ENCODE measurements around the gene FBLN7. TPM values are rescaled to one million over a fixed set of nuclear protein-coding genes. Genes with fewer than 3 reads are reported as not detected.
"Not testable (repeated sequence)": the region's sequence is repeated elsewhere in the genome, so short reads cannot be mapped to it uniquely, and the experiment has no call there.

The FBLN7 gene, protein sequence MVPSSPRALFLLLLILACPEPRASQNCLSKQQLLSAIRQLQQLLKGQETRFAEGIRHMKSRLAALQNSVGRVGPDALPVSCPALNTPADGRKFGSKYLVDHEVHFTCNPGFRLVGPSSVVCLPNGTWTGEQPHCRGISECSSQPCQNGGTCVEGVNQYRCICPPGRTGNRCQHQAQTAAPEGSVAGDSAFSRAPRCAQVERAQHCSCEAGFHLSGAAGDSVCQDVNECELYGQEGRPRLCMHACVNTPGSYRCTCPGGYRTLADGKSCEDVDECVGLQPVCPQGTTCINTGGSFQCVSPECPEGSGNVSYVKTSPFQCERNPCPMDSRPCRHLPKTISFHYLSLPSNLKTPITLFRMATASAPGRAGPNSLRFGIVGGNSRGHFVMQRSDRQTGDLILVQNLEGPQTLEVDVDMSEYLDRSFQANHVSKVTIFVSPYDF
- total RNA-seq: 1 to 10 TPM; 7.9 to 8.3 TPM

DNA sequence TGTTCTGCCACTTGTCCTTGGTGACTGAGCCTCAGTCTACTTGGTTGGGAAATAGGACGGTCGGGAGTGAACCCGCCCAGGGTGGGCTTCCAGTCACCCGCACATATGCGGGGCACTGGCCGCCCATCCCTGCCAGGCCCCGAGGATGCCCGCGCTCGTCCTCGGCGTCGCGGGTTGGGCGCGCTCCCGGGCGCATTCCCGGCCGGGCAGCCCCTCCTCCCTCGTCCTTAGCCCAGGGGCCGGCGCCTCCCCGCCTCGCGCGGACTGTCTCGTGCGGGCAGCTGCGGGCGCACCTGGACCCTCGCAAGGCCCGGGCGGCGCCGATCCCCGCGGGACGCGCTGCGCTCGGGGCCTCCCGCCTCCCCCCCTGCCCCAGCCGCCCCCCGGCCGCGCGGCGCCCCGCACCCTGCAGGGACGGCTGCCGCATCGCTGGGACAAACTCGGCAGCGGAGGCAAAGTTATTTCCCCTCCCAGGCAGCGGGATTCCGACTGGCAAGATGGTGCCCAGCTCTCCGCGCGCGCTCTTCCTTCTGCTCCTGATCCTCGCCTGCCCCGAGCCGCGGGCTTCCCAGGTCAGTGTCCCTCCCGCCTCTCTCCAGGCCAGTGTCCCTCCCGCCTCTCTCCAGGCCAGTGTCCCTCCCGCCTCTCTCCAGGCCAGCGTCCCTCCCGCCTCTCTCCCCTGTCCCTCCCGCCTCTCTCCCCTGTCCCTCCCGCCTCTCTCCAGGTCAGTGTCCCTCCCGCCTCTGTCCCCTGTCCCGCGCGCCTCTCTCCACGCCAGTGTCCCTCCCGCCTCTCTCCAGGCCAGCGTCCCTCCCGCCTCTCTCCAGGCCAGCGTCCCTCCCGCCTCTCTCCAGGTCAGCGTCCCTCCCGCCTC lies at the start of gene FBLN7:
FBLN7 (plus strand) TSS at position 227 of the 874 bp plus-strand sequence; CDS start at position 498, 271 bp downstream.
- DNase-seq: no peak
- H3K27me3 Mint-ChIP-seq: peaks cover 40% of the 10 kb centered on the region
- peak within 1 kb of the TSS; percentile 34 for H3K4me3 Mint-ChIP-seq
- ChIA-PET POLR2A (no interaction called here), CTCF (interaction anchor here (2.2 to 2.4 kb wide), 2 partner anchors 12 to 17 kb away, joined by 5 to 6 read pairs; no protein-coding TSS in a partner anchor)
- H3K9me3 Mint-ChIP-seq: peaks cover 5% of the 10 kb centered on the region
- H3K27ac Mint-ChIP-seq: no peak within 1 kb of the TSS
- peaks cover 3% of the 10 kb centered on the region for H3K36me3 Mint-ChIP-seq (ENCODE audit: low read depth)
- peaks cover 10% of the 10 kb centered on the region for H3K4me1 Mint-ChIP-seq

DNA sequence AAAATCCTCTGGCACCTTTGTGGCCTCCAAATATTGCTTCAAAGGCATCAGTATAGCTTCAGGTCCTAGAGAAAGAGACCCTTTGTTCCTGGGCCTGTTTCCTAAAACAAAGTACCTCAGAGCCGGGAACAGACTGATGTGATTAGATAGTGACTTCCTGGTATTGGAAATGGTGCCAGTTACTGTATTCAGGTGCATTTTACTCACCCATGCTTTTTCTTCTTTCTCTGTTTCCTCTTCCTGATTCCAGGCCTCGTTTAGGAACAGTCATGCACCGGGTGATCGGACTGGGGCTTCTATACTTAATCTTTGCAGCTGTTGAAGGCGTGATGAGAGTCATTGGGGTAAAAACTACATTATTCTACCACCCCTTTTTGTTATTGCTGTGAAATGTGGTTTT lies 48.8 kb upstream of the FBLN7 start:
- no peak for DNase-seq
- CTCF ChIA-PET: no interaction called here
- H3K36me3 Mint-ChIP-seq (ENCODE audit: low read depth): peaks cover 69% of the 10 kb centered on the region

DNA sequence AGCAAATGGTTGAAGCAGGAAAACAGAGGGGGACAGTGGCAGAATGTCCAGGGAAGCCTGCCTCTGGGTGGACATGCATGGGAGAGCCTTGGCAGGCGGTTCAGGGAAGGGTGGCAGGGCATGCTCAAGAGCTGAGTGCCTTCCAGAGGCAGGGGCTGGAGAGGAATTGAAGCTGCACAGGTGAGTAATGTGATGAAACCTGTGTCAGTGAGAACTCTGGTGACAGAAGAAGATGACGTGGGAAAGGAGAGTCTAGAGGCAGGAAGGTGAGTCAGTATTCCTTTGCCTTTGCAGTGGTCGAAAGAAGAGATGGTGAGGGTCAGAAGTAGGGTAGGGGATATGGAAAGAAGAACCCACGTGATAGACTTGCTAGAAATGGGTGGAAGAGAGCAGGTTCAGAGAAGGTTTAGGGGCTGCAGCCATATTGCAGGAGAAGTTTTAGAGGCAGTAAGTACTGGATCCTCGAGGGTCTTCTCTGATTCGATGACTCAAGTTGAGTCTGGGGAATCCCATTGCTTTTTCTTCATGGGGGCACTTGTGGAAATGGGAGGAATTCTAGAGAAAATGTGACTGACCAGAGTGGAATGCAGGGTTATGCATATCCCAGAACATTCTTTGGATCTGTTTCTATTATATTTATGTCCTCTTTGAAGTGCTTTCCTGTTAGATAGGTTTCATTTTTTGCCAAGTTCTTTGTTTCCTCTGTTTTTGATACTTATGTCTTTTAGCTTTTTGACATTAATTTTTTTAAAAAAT lies 45.7 kb upstream of the FBLN7 start:
- DNase-seq: no peak
- Mint-ChIP-seq H3K9me3 (no peaks in the 10 kb centered on the region), H3K36me3 (ENCODE audit: low read depth) (peaks cover 54% of the 10 kb centered on the region), H3K4me1 (peaks cover 25% of the 10 kb centered on the region), H3K27me3 (no peaks in the 10 kb centered on the region), H3K27ac (no peak overlapping the region), H3K4me3 (no peak overlapping the region)
- CTCF ChIA-PET: interaction anchor here (0.7 kb wide), 1 partner anchor 29 kb away, joined by 3 read pairs; no protein-coding TSS in a partner anchor
- POLR2A ChIA-PET: no interaction called here

More for the DNA sequence above, 48.8 kb upstream of the FBLN7 start:
- Mint-ChIP-seq H3K9me3 (no peaks in the 10 kb centered on the region), H3K4me1 (peaks cover 14% of the 10 kb centered on the region), H3K27ac (no peak overlapping the region), H3K4me3 (no peak overlapping the region), H3K27me3 (no peaks in the 10 kb centered on the region)
- POLR2A ChIA-PET: no interaction called here

DNA sequence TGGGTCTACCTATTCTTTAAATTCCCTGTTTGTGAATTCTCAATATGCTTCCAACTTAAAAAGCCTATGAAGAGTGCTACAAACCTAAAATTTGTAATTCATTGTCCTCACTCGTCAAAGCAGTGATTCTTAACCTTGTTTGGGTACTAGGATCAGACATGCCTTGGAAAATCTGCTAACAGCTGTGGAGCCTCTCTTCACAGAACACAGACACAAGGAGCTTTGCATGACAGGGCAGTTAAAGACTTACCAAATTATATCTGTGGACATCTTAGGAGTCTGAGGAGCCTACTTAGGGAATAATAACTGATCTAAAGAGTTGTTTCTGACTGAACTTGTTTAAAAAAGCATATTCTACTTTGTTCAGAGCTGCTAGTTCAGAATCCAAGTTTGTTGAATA lies 45.0 kb upstream of the FBLN7 start:
- H3K9me3 Mint-ChIP-seq: no peaks in the 10 kb centered on the region
- H3K27ac Mint-ChIP-seq: no peak overlapping the region
- H3K4me1 Mint-ChIP-seq: peaks cover 25% of the 10 kb centered on the region
- H3K27me3 Mint-ChIP-seq: no peaks in the 10 kb centered on the region
- H3K36me3 Mint-ChIP-seq (ENCODE audit: low read depth): peaks cover 54% of the 10 kb centered on the region
- H3K4me3 Mint-ChIP-seq: no peak overlapping the region
- DNase-seq: no peak
- ChIA-PET POLR2A (no interaction called here), CTCF (interaction anchor here (0.7 kb wide), 1 partner anchor 28 kb away, joined by 3 read pairs; no protein-coding TSS in a partner anchor)

DNA sequence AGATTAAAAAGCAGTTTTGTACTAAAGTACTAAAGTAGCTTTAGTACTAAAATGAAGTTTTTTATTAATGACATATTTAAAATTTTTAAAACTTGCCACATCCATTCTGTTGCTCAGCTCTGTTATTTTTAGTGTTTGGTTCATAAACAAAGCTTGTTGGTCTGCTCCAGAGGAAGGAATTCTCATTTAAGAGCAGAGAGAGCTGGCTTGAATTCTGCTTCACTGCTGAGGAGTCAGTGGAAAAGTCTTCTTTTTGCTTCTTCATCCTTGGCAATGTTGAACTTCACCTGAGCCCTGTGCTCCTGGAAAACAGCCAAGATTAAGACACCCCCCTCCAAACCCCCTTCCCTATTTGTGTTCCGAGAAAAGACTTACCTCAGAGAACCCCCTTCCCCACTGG lies 42.5 kb upstream of the FBLN7 start:
- Mint-ChIP-seq H3K36me3 (ENCODE audit: low read depth) (peaks cover 47% of the 10 kb centered on the region), H3K27ac (no peak overlapping the region), H3K27me3 (no peaks in the 10 kb centered on the region), H3K9me3 (no peaks in the 10 kb centered on the region), H3K4me3 (no peak overlapping the region), H3K4me1 (peaks cover 25% of the 10 kb centered on the region)
- POLR2A ChIA-PET: no interaction called here
- CTCF ChIA-PET: no interaction called here
- no peak for DNase-seq

DNA sequence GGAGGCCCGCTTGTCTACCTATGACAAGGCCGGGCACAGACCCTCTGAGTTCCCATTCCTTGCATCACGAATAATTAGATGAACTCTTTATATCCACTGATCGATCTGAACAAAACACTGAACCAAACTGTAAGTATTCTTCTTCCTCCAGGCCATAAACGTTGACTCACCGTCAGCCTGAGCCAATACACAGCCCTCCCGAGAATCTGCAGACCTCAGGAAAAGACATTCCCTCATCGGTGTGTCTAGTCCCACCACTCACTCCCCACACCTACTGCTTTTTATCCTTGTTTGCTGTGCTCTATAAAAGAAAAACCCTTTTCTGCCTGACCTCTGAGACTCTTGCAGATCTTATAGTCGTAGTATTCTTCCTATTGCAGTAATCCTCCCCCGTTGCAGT lies 42.1 kb upstream of the FBLN7 start:
- Mint-ChIP-seq H3K9me3 (no peaks in the 10 kb centered on the region), H3K27me3 (no peaks in the 10 kb centered on the region), H3K27ac (no peak overlapping the region), H3K4me3 (no peak overlapping the region), H3K36me3 (ENCODE audit: low read depth) (peaks cover 47% of the 10 kb centered on the region), H3K4me1 (peaks cover 25% of the 10 kb centered on the region)
- ChIA-PET CTCF (no interaction called here), POLR2A (no interaction called here)
- DNase-seq: no peak

DNA sequence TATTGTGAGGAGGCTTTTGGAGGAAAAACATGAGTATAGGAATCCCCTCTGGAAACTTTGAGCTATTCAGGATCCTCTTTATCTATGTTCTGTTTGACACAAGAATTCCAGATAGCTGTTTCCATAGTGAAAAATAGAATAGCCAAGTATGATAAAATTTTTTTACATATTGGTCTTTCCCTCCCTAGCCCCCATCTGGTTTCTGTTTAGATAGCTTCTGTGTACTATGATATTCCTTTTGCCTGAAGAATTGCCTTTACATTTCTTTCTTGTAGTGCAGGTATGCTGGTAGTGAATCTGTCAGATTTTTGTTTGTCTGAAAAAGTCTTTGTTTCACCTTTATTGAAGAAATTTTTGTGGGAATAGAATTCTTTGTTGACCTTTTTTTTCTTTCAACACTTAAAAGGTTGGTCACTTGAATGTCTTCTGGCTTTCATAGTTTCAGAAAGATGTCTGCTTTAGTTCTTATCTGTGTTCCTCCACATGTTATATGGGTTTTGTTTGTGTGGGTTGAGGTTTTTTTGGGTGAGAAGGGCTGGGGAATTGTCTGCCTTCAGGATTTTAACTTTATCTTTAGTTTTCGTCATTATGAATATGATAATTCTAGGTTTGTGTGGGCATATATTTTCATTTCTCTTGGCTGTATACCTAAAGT lies 29.9 kb upstream of the FBLN7 start:
- no peaks in the 10 kb centered on the region for H3K27me3 Mint-ChIP-seq
- peaks cover 30% of the 10 kb centered on the region for H3K9me3 Mint-ChIP-seq
- DNase-seq: no peak
- ChIA-PET CTCF (interaction anchor here (0.9 kb wide), 1 partner anchor 13 kb away, joined by 4 read pairs; no protein-coding TSS in a partner anchor), POLR2A (no interaction called here)
- no peak overlapping the region for H3K4me3 Mint-ChIP-seq
- no peaks in the 10 kb centered on the region for H3K4me1 Mint-ChIP-seq
- no peak overlapping the region for H3K27ac Mint-ChIP-seq
- H3K36me3 Mint-ChIP-seq (ENCODE audit: low read depth): peaks cover 78% of the 10 kb centered on the region

DNA sequence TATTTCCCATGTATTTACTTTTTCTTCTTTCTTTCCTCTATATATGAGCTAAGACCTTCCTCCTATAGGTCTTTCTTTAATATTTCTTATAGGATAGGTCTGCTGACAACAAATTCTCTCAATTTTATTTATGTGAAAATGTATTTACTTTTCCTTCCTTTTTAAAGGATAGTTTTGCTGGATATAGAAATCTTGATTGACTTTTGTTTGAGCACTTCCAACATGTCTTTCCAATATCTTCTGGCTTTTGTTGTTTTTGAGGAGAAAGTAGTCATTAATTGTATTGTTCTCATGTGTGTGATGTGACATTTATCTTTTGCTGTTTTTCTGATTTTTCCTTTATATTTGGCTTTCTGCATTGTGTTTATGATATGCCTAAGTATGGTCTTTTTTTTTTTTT lies 28.9 kb upstream of the FBLN7 start:
- CTCF ChIA-PET: interaction anchor here (1.0 kb wide), 1 partner anchor 943 kb away, joined by 4 read pairs; no protein-coding TSS in a partner anchor

DNA sequence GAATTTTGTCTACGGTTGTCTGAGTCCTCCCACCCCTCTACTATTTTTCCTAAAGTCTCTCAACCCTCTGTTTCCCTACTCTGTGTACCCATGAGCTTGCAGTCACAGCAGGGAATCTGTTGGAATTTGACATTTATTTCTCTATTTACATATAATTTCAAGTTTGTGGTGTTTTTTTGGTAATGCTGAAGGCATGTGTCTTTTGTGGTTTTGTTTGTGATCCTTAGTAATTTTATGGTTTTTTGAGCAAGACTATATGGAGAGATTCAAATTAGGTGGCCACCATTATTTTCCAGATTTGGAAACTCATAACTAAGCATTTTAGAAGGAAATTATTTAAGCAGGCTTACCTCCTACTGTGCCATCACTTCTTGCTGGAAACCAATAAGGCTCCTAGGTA lies 27.2 kb upstream of the FBLN7 start:
- Mint-ChIP-seq H3K36me3 (ENCODE audit: low read depth) (peaks cover 71% of the 10 kb centered on the region), H3K27ac (no peak overlapping the region), H3K27me3 (no peaks in the 10 kb centered on the region), H3K9me3 (peaks cover 30% of the 10 kb centered on the region), H3K4me1 (no peaks in the 10 kb centered on the region), H3K4me3 (no peak overlapping the region)
- CTCF ChIA-PET: no interaction called here
- POLR2A ChIA-PET: no interaction called here
- DNase-seq: no peak

More for the DNA sequence above, 28.9 kb upstream of the FBLN7 start:
- Mint-ChIP-seq H3K4me3 (no peak overlapping the region), H3K9me3 (peaks cover 30% of the 10 kb centered on the region), H3K27ac (no peak overlapping the region), H3K36me3 (ENCODE audit: low read depth) (peaks cover 71% of the 10 kb centered on the region), H3K4me1 (no peaks in the 10 kb centered on the region), H3K27me3 (no peaks in the 10 kb centered on the region)
- POLR2A ChIA-PET: no interaction called here
- DNase-seq: no peak

DNA sequence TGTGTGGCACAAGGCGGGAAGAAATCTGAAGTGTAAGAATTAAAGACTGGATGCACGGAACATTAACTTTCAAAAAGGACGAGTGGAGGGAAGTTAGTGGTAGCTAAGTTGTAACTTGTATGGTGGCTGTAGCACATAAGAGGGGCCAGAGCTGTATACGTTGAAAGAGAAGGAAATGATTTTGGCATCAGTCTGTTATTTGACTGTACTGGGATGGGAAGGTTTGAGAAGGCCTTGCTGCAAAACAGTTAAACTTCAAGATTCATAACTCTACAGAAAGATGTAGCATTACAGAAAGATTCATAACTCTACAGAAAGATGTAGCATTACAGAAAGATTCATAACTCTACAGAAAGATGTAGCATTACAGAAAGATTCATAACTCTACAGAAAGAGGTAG lies 24.8 kb upstream of the FBLN7 start:
- POLR2A ChIA-PET, H3K27me3 Mint-ChIP-seq, DNase-seq, H3K27ac Mint-ChIP-seq, H3K4me1 Mint-ChIP-seq, H3K4me3 Mint-ChIP-seq, CTCF ChIA-PET: not testable (repeated sequence)
- peaks cover 63% of the 10 kb centered on the region for H3K36me3 Mint-ChIP-seq (ENCODE audit: low read depth)
- peaks cover 28% of the 10 kb centered on the region for H3K9me3 Mint-ChIP-seq

DNA sequence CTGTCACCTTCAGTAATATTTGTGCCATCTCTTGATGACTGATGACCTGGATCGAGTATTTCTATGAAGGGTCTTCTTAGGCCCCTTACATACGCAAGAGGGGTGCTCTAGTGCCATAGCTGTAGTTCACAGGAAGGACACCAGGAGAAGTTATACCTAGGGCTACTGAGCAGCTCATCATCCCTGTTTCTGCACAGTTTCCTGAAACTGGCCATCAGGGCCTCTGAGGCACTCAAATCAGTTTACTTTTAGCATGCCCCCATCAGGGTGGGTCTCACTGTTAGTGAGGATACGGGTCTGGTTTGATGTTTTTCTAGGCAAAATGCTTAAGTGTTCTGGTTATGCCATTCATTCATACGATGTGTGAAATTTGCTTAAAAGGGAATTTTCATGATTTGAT lies 20.0 kb upstream of the FBLN7 start:
- Mint-ChIP-seq H3K27me3 (no peaks in the 10 kb centered on the region), H3K36me3 (ENCODE audit: low read depth) (peaks cover 18% of the 10 kb centered on the region), H3K9me3 (no peaks in the 10 kb centered on the region), H3K4me1 (no peaks in the 10 kb centered on the region), H3K27ac (no peak overlapping the region), H3K4me3 (no peak overlapping the region)
- CTCF ChIA-PET: no interaction called here
- DNase-seq: no peak
- POLR2A ChIA-PET: no interaction called here

DNA sequence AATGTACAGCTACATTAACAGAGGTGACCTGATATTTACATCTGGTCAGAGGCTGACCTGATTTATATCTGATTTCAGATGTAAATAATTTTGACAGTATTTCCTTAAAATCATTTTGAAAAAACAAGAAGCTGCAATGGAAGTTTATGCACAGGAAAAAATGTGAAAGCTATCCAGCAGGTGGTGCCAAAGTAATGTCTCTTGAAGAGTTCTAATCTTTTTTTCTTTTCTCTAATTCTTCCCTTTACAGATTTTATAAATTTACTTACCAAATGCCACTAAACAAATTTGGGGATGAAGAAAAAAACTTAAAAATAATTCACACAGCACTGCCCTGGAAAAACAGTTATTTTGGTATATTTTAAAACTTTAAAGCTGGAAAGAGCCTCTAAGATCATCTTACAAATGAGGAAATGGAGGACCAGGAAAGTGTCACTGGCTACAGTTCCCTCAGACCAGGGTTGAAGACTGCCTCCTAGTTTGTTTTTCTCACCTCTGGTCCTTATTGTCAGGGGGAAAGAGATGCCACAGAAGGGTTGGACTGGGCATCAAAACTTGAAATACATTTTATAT lies 16.4 kb upstream of the FBLN7 start:
- peak; percentile 68 for DNase-seq
- POLR2A ChIA-PET: interaction anchor here (0.6 kb wide), 1 partner anchor 83 kb away, joined by 3 read pairs; no protein-coding TSS in a partner anchor
- peaks cover 18% of the 10 kb centered on the region for H3K36me3 Mint-ChIP-seq (ENCODE audit: low read depth)

More for the DNA sequence above, 16.4 kb upstream of the FBLN7 start:
- H3K27me3 Mint-ChIP-seq: no peaks in the 10 kb centered on the region
- H3K27ac Mint-ChIP-seq: no peak overlapping the region
- no peak overlapping the region for H3K4me3 Mint-ChIP-seq
- CTCF ChIA-PET: interaction anchor here (0.7 to 1.6 kb wide), 19 partner anchors 15 to 605 kb away, joined by 3 to 6 read pairs (median 3); partner anchors contain the start of genes FBLN7 and RGPD8
- H3K9me3 Mint-ChIP-seq: no peaks in the 10 kb centered on the region
- H3K4me1 Mint-ChIP-seq: no peaks in the 10 kb centered on the region
